NCI-H510A treated with DMSO at 0.1 percent for 48 hours (cell line): ENCODE data around the gene RLN1.
"Not testable (repeated sequence)": the region's sequence is repeated elsewhere in the genome, so short reads cannot be mapped to it uniquely, and the experiment has no call there.

Source experiments
- DNase-seq: peaks from one replicate; lab custom pipeline; 2025; lab: John Stamatoyannopoulos, UW

The RLN1 gene

DNA sequence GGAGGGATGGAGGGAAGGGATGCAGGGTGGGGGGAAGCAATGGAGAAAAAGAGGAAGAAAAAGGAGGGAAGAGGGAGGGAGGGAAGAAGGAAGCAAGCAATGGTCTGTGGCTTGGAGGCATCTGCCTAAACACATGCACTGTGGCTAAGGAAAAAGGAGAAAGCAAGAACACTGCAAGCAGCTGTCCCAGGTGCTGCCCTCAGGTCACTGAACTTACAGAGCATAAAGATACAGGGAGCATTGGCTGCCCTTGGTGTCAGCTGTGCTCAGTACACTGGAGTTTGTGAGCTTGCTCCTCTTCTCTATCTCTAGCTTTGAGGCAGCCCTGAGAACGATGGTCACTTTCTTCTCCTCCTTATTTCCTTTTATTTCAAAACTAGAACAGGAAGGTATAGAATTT is 18.1 kb downstream of the RLN1 start:
- not testable (repeated sequence) for DNase-seq

DNA sequence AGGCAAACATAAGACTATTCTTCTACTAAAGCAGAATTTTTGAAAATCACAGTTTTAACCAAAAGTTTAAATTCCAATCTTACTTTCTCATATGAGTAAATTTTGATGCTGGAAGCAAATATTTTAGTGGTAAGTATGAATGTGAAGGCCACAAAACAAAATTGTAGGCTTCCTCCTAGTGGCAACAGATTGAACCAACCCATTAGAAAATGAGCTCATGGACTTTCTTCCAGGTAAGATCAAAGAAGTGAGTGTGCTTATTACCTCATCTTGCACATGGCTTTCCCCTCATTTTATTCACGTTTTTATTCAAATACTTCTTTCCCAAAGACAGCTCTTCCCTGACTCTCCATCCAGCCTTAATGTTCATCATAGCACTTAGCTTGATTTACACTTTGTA is 18.6 kb downstream of the RLN1 start:
- no peak for DNase-seq

DNA sequence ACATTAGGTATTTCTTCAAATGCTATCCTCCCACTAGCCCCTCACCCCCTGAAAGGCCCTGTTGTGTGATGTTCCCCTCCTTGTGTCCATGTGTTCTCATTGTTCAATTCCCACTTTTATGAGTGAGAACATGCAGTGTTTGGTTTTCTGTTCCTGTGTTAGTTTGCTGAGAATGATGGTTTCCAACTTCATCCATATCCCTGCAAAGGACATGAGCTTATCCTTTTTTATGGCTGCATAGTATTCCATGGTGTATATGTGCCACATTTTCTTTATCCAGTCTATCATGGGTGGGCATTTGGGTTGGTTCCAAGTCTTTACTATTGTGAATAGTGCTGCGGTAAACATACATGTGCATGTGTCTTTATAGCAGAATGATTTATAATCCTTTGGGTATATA is 23.3 kb downstream of the RLN1 start:
- not testable (repeated sequence) for DNase-seq

DNA sequence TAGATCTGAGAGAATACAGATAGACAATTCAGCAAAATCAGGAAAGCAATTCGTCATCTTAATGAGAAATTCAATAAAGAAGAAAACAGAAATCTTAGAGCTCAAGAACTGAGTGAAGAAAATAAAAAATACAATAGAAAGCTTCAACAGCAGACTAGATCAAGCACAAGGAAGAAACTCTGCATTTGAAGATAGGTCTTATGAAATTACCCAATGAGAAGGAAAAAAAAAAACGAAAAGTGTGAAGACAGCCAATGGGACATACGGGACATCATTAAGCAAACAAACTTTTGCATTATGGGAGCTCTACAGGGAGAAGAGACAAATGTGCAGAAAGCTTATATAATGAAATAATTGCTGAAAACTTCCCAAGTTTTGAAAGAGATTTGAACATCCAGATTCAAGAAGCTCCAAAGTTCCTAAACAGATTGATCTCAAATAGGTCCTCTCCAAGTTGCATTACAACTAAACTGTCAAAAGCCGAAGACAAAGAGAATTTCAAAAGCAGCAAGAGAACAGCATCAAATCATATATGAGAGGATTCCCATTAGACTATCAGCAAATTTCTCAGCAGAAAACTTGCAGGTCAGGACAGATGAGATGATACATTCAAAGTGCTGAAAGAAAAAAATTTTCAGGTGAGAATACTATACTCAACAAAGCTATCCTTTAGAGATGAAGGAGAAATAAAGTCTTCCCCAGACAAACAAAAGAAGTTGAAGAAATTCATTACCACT is 24.3 kb downstream of the RLN1 start:
- no peak for DNase-seq

DNA sequence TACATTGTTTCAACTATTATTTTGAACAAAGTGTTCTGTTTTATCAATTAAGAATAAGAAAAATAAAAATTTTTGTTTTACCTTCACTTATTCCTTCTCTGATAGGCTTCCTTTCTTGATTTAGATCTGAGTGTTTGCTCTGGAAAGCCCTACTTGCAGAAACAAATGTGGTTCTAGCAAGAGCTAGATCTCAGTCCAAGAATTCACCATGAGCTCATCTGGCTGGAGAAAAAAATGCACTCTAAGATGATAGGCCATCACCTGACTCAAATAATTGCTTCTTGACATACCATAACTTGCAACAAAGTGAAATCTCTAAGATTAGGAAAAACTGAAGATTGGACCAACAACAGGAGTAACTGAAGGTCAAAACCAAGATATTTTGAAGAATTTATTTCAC is 28.8 kb downstream of the RLN1 start:
- DNase-seq, result no peak

DNA sequence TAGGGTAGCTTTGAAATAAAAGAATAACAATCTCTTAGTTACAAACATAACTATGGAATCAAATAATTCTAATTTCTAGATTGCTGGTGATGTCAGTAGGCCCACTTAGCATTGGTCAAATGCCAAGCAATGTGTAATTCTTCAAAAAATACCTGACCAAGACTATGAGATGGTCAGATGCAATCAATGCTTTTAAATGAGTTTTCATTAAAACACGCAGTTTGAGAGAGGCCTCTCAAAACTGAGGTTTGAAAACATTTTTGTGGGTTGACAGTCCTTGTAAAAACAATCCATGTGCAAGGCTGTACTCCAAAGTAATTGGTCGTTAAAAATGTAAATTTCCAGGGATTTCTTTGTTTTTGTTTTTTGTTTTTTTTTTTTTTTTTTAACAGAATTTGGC is 33.9 kb downstream of the RLN1 start:
- no peak for DNase-seq

DNA sequence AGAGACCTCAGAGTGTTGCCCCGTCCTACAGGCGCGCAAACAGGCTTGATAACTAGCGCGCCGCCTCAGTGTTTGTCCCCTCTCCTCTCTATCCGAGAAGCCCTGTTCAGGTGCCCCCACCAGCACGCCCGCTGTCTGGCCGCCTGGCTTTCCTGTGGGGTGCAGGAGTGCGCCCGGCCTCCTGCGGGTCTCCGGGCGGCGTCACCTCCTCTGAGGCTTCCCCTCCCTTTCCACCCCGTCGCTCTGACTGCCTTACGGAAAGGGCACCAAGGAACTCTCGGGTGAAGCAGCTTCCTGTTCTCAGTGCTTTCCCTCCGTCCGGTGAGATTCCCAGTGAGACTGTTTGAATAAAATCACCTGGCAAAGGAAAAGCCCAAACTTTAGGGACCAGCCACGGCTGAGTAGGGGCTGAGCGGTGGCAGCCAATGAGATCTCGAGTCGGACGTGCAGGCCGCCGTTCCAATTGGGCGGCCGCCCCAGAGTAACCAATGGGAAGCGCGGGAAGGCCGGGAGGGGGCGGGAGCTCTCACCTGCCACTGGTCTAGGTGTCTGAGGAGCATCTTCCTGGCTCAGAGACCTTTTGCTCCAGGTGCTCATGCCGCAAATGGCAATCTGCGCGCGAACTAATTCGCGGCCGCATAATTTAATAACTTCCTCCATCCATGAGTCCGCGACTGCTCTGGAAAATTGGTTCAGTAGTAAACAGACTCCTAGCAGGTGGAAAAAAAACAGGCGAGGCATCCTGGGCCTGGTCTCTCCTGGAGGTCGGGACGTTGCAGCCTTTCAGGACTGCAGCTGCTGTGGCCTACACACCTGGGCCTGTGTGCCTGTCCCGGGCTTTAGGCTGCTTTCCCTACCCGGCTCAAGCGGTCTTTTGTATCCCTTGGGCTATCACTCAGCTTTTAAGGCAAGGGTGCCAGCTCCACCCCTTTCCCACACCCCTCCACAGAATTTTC is 35.6 kb downstream of the RLN1 start, which contains the start of gene RLN2:
Gene RLN2 (minus strand): TSS at position 877 of the 956 bp plus-strand sequence. CDS start 136 bp downstream, at position 741.
- DNase-seq, result not testable (repeated sequence)

DNA sequence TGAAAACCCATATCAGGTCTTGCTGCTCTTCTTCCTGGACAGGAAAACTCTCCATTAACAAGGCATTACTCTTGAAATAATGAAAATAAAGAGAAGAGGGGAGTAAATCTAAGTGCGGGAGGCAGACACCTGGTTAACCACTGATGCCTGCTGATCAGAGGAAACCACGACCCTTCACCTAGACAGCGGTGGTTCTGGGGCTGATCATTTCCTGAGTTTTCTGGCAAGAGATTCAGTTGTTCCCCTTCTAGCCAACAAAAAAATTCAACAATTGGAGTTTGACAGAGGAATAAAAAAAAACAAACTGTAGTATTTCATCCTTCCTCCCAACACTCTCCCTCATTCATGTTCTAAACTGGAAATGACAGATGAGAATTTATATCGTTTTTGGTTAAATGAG is 38.1 kb downstream of the RLN1 start:
- no peak for DNase-seq

DNA sequence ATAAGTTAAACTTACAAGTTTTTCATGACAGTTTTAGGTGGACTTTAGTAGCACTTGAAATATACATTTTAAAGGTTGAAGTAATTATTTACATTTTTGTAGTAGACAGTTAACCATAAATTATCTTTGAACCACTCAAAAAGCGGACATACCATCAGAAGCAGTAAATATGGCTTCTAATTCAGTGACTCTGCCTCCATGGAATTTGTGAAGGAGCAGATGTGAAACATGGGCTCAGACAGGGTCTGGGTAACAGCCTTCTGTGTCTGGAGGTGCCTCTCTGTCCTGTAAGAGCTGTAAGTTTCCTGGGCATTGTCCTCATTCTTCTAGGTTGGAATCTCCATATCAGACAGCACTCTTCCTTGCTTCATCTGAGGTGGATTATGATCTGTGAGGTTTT is 47.5 kb downstream of the RLN1 start:
- no peak for DNase-seq

DNA sequence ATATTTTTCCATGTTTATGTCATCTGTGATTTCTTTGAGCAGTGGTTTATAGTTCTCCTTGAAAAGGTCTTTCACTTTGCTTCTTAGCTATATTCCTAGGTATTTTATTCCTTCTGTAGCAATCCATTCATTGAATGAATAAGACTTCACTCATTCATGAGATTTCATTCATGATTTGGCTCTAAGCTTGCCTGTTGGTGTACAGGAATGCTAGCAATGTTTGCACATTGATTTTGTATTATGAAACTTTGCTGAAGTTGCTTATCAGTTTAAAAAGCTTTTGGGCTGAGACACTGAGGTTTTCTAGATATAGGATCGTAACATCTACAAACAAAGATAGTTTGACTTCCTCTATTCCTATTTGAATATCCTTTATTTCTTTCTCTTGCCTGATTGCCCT is 51.1 kb downstream of the RLN1 start:
- DNase-seq, result no peak

DNA sequence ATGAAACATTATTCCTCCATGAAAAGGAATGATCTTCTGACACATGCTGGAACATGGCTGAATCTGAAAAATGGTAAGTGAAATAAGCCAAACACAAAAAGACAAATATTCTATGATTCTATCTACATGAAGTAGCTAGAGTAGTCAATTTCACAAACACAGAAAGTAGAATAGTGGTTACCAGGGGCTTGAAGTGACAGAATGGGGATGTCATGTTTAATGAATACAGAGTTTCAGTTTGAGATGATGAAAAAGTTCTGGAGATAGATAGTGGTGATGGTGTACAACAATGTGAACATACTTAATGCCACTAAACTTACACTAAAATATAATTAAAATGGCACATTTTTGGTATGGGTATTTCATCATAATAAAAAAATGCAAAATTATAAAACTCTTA is 53.4 kb downstream of the RLN1 start:
- no peak for DNase-seq
